ENCODE results near the gene SPDYE6. TPM values are rescaled to one million over a fixed set of nuclear protein-coding genes. Genes with fewer than 3 reads are reported as not detected.
"Not testable (repeated sequence)": the region's sequence is repeated elsewhere in the genome, so short reads cannot be mapped to it uniquely, and the experiment has no call there.

Gene SPDYE6
- total RNA-seq, 4 donors from 2014 or later = not detected

GRCh38 chr7:102304668-102305067 lies 51.6 kb downstream of the SPDYE6 start:
- Histone ChIP-seq H3K27me3 (peaks cover 16% of the 10 kb centered on the region), H3K27ac (no peak overlapping the region), H3K4me1 (peaks cover 0 to 31% (median 0%) of the 10 kb centered on the region in 3 donors), H3K9me3 (peaks cover 0 to 4% (median 0%) of the 10 kb centered on the region in 3 donors), H3K36me3 (peaks cover 0 to 4% of the 10 kb centered on the region in 2 donors), H3K4me3 (no peak overlapping the region)
- no peak for ATAC-seq
- WGBS, 2 donors (ENCODE audit: low coverage in 1 of 2) = 66% methylated on average over 8 of the region's 11 CpGs; no CpG with 5 or more reads in 1 of the 2 donors
- no peak for TF ChIP-seq CTCF (IDR thresholded peaks at IDR 0.05)
- peak; percentile 36 for TF ChIP-seq POLR2AphosphoS5 (IDR thresholded peaks at IDR 0.05)

- TF ChIP-seq POLR2A (IDR thresholded peaks at IDR 0.05) = no peak
- TF ChIP-seq EP300 (IDR thresholded peaks at IDR 0.05) = no peak
- TF ChIP-seq CTCF (IDR thresholded peaks at IDR 0.05) = no peak
- no peak for TF ChIP-seq POLR2AphosphoS5 (IDR thresholded peaks at IDR 0.05)
- peaks cover 25% of the 10 kb centered on the region for H3K27me3 ChIP-seq
- H3K4me1 ChIP-seq = peaks cover 0 to 31% (median 0%) of the 10 kb centered on the region in 3 donors
- H3K27ac ChIP-seq = no peak overlapping the region
- peaks cover 0 to 2% of the 10 kb centered on the region in 2 donors for H3K36me3 ChIP-seq
- no CpG with 5 or more reads among the region's 13 CpGs for WGBS, 2 donors (ENCODE audit: low coverage in 1 of 2)
- H3K9me3 ChIP-seq = peaks cover 0 to 4% (median 0%) of the 10 kb centered on the region in 3 donors
- no peak for ATAC-seq
- H3K4me3 ChIP-seq = no peak overlapping the region
Observed at GRCh38 chr7:102303669-102304422, 52.4 kb downstream of the SPDYE6 start.

- no peak for ATAC-seq
Observed at GRCh38 chr7:102302025-102302424, 54.2 kb downstream of the SPDYE6 start.

GRCh38 chr7:102301367-102301766 lies 54.9 kb downstream of the SPDYE6 start:
- H3K4me1 ChIP-seq = peaks cover 0 to 20% (median 0%) of the 10 kb centered on the region in 3 donors
- not testable (repeated sequence) for H3K27ac ChIP-seq, H3K4me3 ChIP-seq, ATAC-seq, H3K9me3 ChIP-seq, H3K36me3 ChIP-seq
- WGBS, 2 donors (ENCODE audit: low coverage in 1 of 2) = 100% methylated on average over 1 of the region's 14 CpGs; no CpG with 5 or more reads in 1 of the 2 donors
- H3K27me3 ChIP-seq = peaks cover 36% of the 10 kb centered on the region

More at GRCh38 chr7:102302025-102302424, 54.2 kb downstream of the SPDYE6 start:
- peaks cover 0 to 4% (median 0%) of the 10 kb centered on the region in 3 donors for H3K9me3 ChIP-seq
- no CpG with 5 or more reads among the region's 6 CpGs for WGBS, 2 donors (ENCODE audit: low coverage in 1 of 2)
- H3K27me3 ChIP-seq = peaks cover 36% of the 10 kb centered on the region
- H3K4me3 ChIP-seq = no peak overlapping the region
- no peaks in the 10 kb centered on the region for H3K36me3 ChIP-seq
- peaks cover 0 to 26% (median 0%) of the 10 kb centered on the region in 3 donors for H3K4me1 ChIP-seq
- TF ChIP-seq POLR2AphosphoS5 (IDR thresholded peaks at IDR 0.05) (no peak), POLR2A (IDR thresholded peaks at IDR 0.05) (no peak), CTCF (IDR thresholded peaks at IDR 0.05) (no peak), EP300 (IDR thresholded peaks at IDR 0.05) (no peak)
- H3K27ac ChIP-seq = no peak overlapping the region

GRCh38 chr7:102300643-102301221 lies 55.5 kb downstream of the SPDYE6 start:
- Histone ChIP-seq H3K9me3 (peaks cover 0 to 4% (median 0%) of the 10 kb centered on the region in 3 donors), H3K4me1 (peaks cover 0 to 20% (median 0%) of the 10 kb centered on the region in 3 donors), H3K4me3 (peak overlapping the region in 1 of 2 donors; percentile 10), H3K27ac (no peak overlapping the region), H3K27me3 (peaks cover 36% of the 10 kb centered on the region), H3K36me3 (no peaks in the 10 kb centered on the region)
- TF ChIP-seq EP300 (IDR thresholded peaks at IDR 0.05) (no peak), CTCF (IDR thresholded peaks at IDR 0.05) (peak in 1 of 4 experiments; percentile 28)
- peak; percentile 47 for ATAC-seq
- no CpG with 5 or more reads among the region's 84 CpGs for WGBS, 2 donors (ENCODE audit: low coverage in 1 of 2)
